ENCODE measurements around the gene XRCC2. TPM values are rescaled to one million over a fixed set of nuclear protein-coding genes. Genes with fewer than 3 reads are reported as not detected.
"Not testable (repeated sequence)": the region's sequence is repeated elsewhere in the genome, so short reads cannot be mapped to it uniquely, and the experiment has no call there.

Gene XRCC2
- total and polyA plus RNA-seq, 7 donors, result 0.23 to 2.2 (median 0.34) TPM; not detected in 1

GRCh38 chr7:152633072-152633471, 42.9 kb downstream of the XRCC2 start:
- TF ChIP-seq CTCF (IDR thresholded peaks at IDR 0.05), result no peak
- no peak for TF ChIP-seq EP300 (IDR thresholded peaks at IDR 0.05)
- no peak for TF ChIP-seq POLR2AphosphoS5 (IDR thresholded peaks at IDR 0.05)
- no peaks in the 10 kb centered on the region for H3K27me3 ChIP-seq
- intact Hi-C loops (cut with DNase I), result no loop called here
- no peaks in the 10 kb centered on the region for H3K9me3 ChIP-seq
- no peaks in the 10 kb centered on the region for H3K36me3 ChIP-seq
- 85% methylated on average over 8 of the region's 8 CpGs for WGBS, 2 donors
- H3K4me3 ChIP-seq, result no peak overlapping the region
- no peak overlapping the region for H3K27ac ChIP-seq
- no peak for DNase-seq
- H3K4me1 ChIP-seq, result no peaks in the 10 kb centered on the region

- H3K27ac ChIP-seq; H3K9me3 ChIP-seq; DNase-seq; H3K36me3 ChIP-seq; H3K4me3 ChIP-seq; intact Hi-C loops (cut with DNase I); H3K4me1 ChIP-seq; H3K27me3 ChIP-seq: not testable (repeated sequence)
These were observed 47.2 kb downstream of the XRCC2 start for GRCh38 chr7:152628772-152629171.

GRCh38 chr7:152624228-152624627, 51.7 kb downstream of the XRCC2 start:
- Histone ChIP-seq H3K36me3 (no peaks in the 10 kb centered on the region), H3K4me3 (no peak overlapping the region), H3K4me1 (no peaks in the 10 kb centered on the region), H3K27ac (no peak overlapping the region), H3K9me3 (no peaks in the 10 kb centered on the region), H3K27me3 (no peaks in the 10 kb centered on the region)
- intact Hi-C loops (cut with DNase I), result no loop called here
- no peak for TF ChIP-seq POLR2AphosphoS5 (IDR thresholded peaks at IDR 0.05)
- TF ChIP-seq CTCF (IDR thresholded peaks at IDR 0.05), result no peak
- no peak for TF ChIP-seq POLR2A (IDR thresholded peaks at IDR 0.05)
- no peak for TF ChIP-seq EP300 (IDR thresholded peaks at IDR 0.05)
- no peak for DNase-seq
- 35 to 57% methylated on average over 5 of the region's 5 CpGs for WGBS, 2 donors

- DNase-seq, result no peak
- Histone ChIP-seq H3K27me3 (no peaks in the 10 kb centered on the region), H3K9me3 (no peaks in the 10 kb centered on the region), H3K27ac (no peak overlapping the region), H3K4me1 (no peaks in the 10 kb centered on the region), H3K36me3 (no peaks in the 10 kb centered on the region), H3K4me3 (no peak overlapping the region)
- 84 to 87% methylated on average over 1 of the region's 1 CpG for WGBS, 2 donors
- intact Hi-C loops (cut with DNase I), result no loop called here
- no peak for TF ChIP-seq POLR2A (IDR thresholded peaks at IDR 0.05)
- TF ChIP-seq POLR2AphosphoS5 (IDR thresholded peaks at IDR 0.05), result no peak
- TF ChIP-seq CTCF (IDR thresholded peaks at IDR 0.05), result no peak
- TF ChIP-seq EP300 (IDR thresholded peaks at IDR 0.05), result no peak
These were observed 54.5 kb downstream of the XRCC2 start for GRCh38 chr7:152621426-152621825.

- intact Hi-C loops (cut with DNase I), result no loop called here
- no peak for TF ChIP-seq EP300 (IDR thresholded peaks at IDR 0.05)
- no peak for TF ChIP-seq POLR2A (IDR thresholded peaks at IDR 0.05)
- TF ChIP-seq CTCF (IDR thresholded peaks at IDR 0.05), result no peak
- no peak for TF ChIP-seq POLR2AphosphoS5 (IDR thresholded peaks at IDR 0.05)
- DNase-seq, result no peak
- Histone ChIP-seq H3K27me3 (no peaks in the 10 kb centered on the region), H3K27ac (no peak overlapping the region), H3K9me3 (no peaks in the 10 kb centered on the region), H3K4me1 (no peaks in the 10 kb centered on the region), H3K4me3 (no peak overlapping the region), H3K36me3 (no peaks in the 10 kb centered on the region)
- whole genome bisulfite sequencing, 2 donors, result 93 to 95% methylated on average over 11 of the region's 11 CpGs
These were observed 56.8 kb downstream of the XRCC2 start for GRCh38 chr7:152619027-152619739.

Data from sigmoid colon (tissue), 7 donors.